GM18499 (cell line): ENCODE data around the gene CCL27.

Experiments used
- ATAC-seq: cut with Tn5 transposase; IDR thresholded peaks from one replicate; pipeline ENCODE4 v1.9.1; 2021; ENCODE audit warnings: moderate number of reproducible peaks; ENCODE audit not compliant: insufficient read depth, unreplicated experiment

CCL27 gene

GRCh38 chr9:34685591-34685990 is 23.1 kb upstream of the CCL27 start:
- no peak for ATAC-seq

- ATAC-seq, result no peak
These were observed 22.4 kb upstream of the CCL27 start for GRCh38 chr9:34684816-34685215.

- ATAC-seq, result no peak
These were observed 21.7 kb upstream of the CCL27 start for GRCh38 chr9:34684145-34684544.

DNA sequence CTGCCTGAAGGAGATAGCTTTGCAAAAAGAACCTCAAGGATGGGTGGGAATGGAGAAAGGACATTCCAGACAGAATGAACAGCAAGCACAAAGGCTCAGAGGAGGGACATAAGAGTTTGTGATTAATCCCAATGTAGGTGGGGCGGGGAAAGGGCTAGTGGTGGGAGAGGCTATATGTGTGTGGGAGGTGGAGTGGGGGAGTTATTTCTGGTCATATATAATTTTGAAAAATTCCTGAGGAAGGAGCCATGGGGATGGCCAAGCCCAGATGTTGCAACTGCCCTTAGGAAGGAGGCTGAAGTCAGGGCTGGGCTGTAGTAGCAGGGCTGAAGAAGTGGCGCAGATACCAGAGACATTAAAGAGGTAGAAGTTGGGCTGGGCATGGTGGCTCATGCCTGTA is 13.4 kb upstream of the CCL27 start:
- no peak for ATAC-seq

- no peak for ATAC-seq
These were observed 12.7 kb upstream of the CCL27 start for GRCh38 chr9:34675048-34675714.

- no peak for ATAC-seq
These were observed 12.0 kb upstream of the CCL27 start for GRCh38 chr9:34674440-34674839.

- ATAC-seq, result no peak
These were observed 8.8 kb upstream of the CCL27 start for GRCh38 chr9:34671307-34671706.

- ATAC-seq, result no peak
These were observed 7.5 kb upstream of the CCL27 start for GRCh38 chr9:34669809-34670562.

GRCh38 chr9:34665381-34666250 is 3.2 kb upstream of the CCL27 start:
- ATAC-seq, result peak; percentile 43

GRCh38 chr9:34665067-34665380 is 2.6 kb upstream of the CCL27 start:
- peak; percentile 13 for ATAC-seq

GRCh38 chr9:34664281-34665066 is 2.0 kb upstream of the CCL27 start:
- ATAC-seq, result no peak

DNA sequence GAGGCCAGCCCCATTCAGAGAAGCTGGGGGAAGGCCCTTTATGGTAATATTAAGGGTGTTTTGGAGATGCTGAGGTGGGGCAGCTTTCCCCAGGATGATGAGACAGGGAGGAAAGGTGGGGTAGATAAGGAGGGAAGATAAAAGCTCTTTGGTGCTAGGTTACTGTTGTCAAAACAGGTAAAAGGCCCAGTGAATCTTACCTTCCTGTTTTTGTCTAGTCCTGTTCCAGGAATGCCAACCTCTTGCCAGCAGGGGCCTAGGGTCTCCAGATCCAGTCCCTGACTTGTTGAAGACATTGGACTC is 797 bp upstream of the CCL27 start:
- ATAC-seq, result no peak

- ATAC-seq, result no peak
These were observed 2.7 kb downstream of the CCL27 start for GRCh38 chr9:34659592-34660253.

- no peak for ATAC-seq
These were observed 4.0 kb downstream of the CCL27 start for GRCh38 chr9:34658461-34658860.

DNA sequence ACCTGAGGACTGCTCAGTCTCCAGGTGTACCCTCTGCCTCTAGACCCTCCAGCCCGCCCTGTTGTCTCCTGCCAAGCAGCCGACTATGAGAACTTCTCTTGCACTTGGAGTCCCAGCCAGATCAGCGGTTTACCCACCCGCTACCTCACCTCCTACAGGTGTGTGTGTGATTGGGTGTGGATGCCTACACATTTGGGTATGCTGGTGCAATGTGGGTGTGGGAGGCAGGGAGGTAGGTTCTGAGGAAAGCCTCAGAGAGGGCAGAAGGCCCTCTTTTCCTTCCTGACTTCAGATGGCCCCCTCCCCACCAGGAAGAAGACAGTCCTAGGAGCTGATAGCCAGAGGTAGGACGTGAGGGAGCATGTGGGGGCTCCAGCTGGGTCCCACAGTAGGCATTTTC is 5.5 kb downstream of the CCL27 start:
- ATAC-seq, result no peak

DNA sequence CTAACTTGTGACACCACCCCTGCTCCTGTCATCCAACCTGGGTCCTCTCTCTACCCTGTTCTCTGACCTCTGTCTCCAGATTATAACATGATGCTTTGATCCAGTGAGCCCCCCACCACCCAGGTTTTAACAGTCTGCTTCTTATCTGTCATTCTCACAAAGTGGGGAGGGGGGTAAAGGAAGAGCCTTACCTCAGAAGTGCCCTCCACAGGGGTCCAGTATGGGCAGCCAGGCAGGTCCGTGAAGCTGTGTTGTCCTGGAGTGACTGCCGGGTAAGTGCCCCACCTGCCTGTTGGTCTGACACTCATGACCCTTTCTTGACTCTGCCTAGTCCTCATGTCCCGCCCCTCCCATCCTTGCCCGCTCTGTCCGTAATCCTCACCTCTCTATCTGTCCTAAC is 7.1 kb downstream of the CCL27 start:
- ATAC-seq, result no peak

DNA sequence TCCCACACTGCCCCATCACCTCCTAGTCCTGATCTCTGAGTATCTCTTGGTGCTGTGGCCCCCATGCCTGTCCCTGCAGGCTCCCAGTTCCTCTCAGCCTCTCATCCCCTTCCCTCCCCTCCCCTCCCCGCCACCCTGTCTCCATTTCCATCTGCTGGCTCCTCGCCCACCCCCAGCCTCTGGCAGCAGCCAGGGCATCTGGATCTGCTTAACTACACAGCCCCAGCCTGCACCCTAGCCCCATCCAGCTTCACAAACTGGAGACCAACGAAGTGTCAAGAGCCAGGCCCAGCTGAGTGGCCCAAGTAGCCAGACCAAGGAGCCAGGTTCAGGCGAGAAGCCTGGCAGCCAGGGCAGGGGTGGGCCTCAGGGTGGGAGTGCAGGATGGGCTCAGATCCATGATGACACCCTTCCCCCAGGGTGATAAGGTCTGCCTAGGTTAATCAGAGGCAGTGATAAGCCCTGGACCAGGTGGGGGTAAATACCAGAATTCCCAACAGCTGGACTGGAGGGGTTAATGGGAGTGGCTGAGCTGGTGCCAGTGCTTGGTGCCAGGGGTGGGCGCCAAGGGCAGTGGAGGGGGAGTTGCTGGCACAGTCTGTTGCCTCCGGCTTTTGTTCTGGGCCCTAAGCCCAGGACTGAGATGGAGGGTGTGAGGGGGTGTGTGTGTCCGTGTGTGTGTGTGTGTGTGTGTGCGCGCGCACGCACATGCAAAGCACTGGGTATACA is 8.0 kb downstream of the CCL27 start:
- ATAC-seq, result no peak

- no peak for ATAC-seq
These were observed 9.0 kb downstream of the CCL27 start for GRCh38 chr9:34653151-34654072.
